HepG2 (cell line): ENCODE measurements around the gene SLCO4A1. TPM values are rescaled to one million over a fixed set of nuclear protein-coding genes. Genes with fewer than 3 reads are reported as not detected.

Source experiments
- AHDC1 ChIP-seq: sonication (generic); formaldehyde crosslinking; IDR thresholded peaks from 2 replicates; pipeline ENCODE4 v1.5.1; 2020; ENCODE audit warnings: mild to moderate bottlenecking, missing genetic modification reagents, borderline replicate concordance
- HNF1B ChIP-seq: sonication (generic); formaldehyde crosslinking; IDR thresholded peaks from 2 replicates; pipeline ENCODE4 v1.5.1; 2020; ENCODE audit warnings: mild to moderate bottlenecking, moderate library complexity, missing genetic modification reagents
- SP2 ChIP-seq: sonication (generic); formaldehyde crosslinking; IDR thresholded peaks from 2 replicates; pipeline ENCODE4 v1.5.1; 2020; ENCODE audit warnings: mild to moderate bottlenecking, missing genetic modification reagents
- ZBTB40 ChIP-seq, 2 experiments: fragments of 450-650 bp in 1 of 2; sonication (generic) in 1 of 2; formaldehyde crosslinking in 1 of 2; IDR thresholded peaks; 2 replicates each; pipeline versions ENCODE4 v1.6.1 to v1.8.0; 2016 to 2022; ENCODE audit warnings: antibody characterized with exemption in 1 of 2, mild to moderate bottlenecking in 1 of 2, missing genetic modification reagents in 1 of 2
- ZFP91 ChIP-seq: sonication (generic); formaldehyde crosslinking; IDR thresholded peaks from 2 replicates; pipeline ENCODE4 v1.9.0; 2022; ENCODE audit warnings: missing genetic modification reagents, mild to moderate bottlenecking, borderline replicate concordance
- ZNF343 ChIP-seq: sonication (generic); formaldehyde crosslinking; IDR thresholded peaks from 2 replicates; pipeline ENCODE4 v1.4.0; 2020; ENCODE audit warnings: mild to moderate bottlenecking, missing genetic modification reagents
- ZNF382 ChIP-seq: sonication (generic); formaldehyde crosslinking; IDR thresholded peaks from 2 replicates; pipeline ENCODE4 v1.5.0; 2020; ENCODE audit warnings: missing genetic modification reagents, mild to moderate bottlenecking, borderline replicate concordance
- polyA plus RNA-seq, 8 experiments: library from polyadenylated mRNA; depleted of rRNA in 3 of 8; stranded (reverse) in 7 of 8; unstranded in 1 of 8; fragments of >200 nt; fragmentation: Illumina TruSeq in 4 of 8; extraction: Trizol in 4 of 8; gene quantifications; 2 replicates each; pipeline versions ENCODE4 v1.2.1 to v1.2.3, GENCODE V29; 2011 to 2016; ENCODE audit warnings: low read depth in 4 of 8, missing spikeins in 1 of 8, mixed read lengths in 1 of 8; ENCODE audit not compliant: insufficient read depth in 1 of 8
- total RNA-seq, 5 experiments: library from RNA; depleted of rRNA; stranded (reverse); fragments of >200 nt; fragmentation: Illumina TruSeq; extraction: Trizol; gene quantifications; 2 replicates each; pipeline ENCODE4 v1.2.3, GENCODE V29; 2016; ENCODE audit warnings: low read depth in 1 of 5

The SLCO4A1 gene
- total and polyA plus RNA-seq, 2 of the 13 experiments (the other 11 are each of a cell fraction or from before 2014, with no cell fraction given): 55.5 to 112 TPM

- peak; percentile 28; the same call in 1 of the 2 replicates for TF ChIP-seq HNF1B
- 0 out of 2 replicates have a peak, but pooled peaks have one; percentile 29 for TF ChIP-seq AHDC1
- peak; percentile 38; the same call in 1 of the 2 replicates for TF ChIP-seq SP2
- 0 out of 2 replicates have a peak, but pooled peaks have one; percentile 18 for TF ChIP-seq ZNF343 (CRISPR knock-in tag)
- TF ChIP-seq ZFP91 (CRISPR knock-in tag): 0 out of 2 replicates have a peak, but pooled peaks have one; percentile 5
- no peak for TF ChIP-seq ZBTB40 (IDR thresholded peaks at IDR 0.05)
- 0 out of 2 replicates have a peak, but pooled peaks have one; percentile 7 for TF ChIP-seq ZBTB40 (CRISPR knock-in tag; IDR thresholded peaks at IDR 0.05)
- no peak for TF ChIP-seq ZNF382 (CRISPR knock-in tag)
These were observed 22.0 kb downstream of the SLCO4A1 start (continued) for GRCh38 chr20:62664019-62664971.
